Measurements from ENCODE around the gene RBM20.

- TF ChIP-seq, protein P1, sequence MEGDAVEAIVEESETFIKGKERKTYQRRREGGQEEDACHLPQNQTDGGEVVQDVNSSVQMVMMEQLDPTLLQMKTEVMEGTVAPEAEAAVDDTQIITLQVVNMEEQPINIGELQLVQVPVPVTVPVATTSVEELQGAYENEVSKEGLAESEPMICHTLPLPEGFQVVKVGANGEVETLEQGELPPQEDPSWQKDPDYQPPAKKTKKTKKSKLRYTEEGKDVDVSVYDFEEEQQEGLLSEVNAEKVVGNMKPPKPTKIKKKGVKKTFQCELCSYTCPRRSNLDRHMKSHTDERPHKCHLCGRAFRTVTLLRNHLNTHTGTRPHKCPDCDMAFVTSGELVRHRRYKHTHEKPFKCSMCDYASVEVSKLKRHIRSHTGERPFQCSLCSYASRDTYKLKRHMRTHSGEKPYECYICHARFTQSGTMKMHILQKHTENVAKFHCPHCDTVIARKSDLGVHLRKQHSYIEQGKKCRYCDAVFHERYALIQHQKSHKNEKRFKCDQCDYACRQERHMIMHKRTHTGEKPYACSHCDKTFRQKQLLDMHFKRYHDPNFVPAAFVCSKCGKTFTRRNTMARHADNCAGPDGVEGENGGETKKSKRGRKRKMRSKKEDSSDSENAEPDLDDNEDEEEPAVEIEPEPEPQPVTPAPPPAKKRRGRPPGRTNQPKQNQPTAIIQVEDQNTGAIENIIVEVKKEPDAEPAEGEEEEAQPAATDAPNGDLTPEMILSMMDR (IDR thresholded peaks at IDR 0.05 in 4 of 5, conservative IDR thresholded peaks at IDR 0.05 in 1 of 5), result no peak
- TF ChIP-seq POLR2A (IDR thresholded peaks at IDR 0.05), result no peak
These were observed 6.1 kb downstream of the RBM20 start for GRCh38 chr10:110650265-110650668.
